ENCODE results near the gene ANO10.

GRCh38 chr3:43353923-43354670 is 267.7 kb downstream of the ANO10 start:
- TF ChIP-seq EZH2 (IDR thresholded peaks at IDR 0.05; ENCODE audit: low read depth) (no peak), CTCF (conservative IDR thresholded peaks at IDR 0.05) (no peak)

Measured in PC-9 (cell line).